GM18511 (cell line): Measurements from ENCODE around the gene HP.

Experiments used
- ATAC-seq: cut with Tn5 transposase; IDR thresholded peaks from one replicate; pipeline ENCODE4 v1.9.1; 2021; ENCODE audit warnings: mild to moderate bottlenecking, moderate library complexity; ENCODE audit not compliant: unreplicated experiment

Gene HP

DNA sequence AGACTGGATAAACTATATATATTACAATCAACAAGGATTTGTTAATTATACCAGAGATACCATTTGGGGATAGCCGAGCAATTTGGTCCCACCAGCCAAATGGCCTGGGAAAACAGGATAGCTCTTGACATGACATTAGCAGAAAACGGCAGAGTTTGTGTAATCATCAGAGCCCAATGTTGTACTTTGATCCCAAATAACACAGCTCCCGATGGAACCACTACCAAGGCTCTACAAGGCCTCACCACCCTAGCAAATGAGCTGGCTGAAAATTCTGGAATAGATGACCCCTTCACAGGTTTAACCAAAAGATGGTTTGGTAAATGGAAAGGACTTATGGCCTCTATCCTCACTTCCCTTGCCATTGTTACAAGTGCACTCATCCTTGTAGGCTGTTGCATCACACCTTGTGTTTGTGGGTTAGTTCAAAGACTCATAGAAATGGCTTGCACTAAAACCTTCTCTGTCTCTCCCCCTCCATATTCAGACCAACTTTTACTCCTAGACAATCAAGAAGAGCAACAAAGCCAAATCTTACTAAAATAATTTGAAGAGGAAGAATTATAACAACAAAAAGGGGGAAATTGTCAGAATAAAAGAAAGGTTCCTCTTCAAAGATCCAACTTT is 29.6 kb downstream of the HP start:
- no peak for ATAC-seq

DNA sequence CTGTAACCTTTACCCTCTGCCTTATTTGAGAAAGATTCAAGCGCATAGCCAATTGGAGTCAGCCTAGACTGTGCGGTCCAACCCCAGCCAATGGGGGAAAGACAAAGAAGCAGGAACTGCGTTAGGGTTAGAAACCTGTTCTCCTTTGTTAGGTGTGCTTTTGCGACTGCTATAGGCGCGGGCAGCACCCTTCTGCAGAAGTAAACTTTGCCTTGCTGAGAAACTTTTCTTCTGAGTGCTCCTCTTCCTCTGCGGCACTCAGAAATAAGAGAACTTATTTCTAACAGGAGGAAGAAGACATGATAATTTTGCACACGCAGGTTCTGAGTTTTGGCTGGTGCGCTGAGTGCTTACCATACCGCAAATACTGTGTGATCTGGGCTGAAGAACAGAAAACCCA is 30.1 kb downstream of the HP start:
- ATAC-seq, result no peak

DNA sequence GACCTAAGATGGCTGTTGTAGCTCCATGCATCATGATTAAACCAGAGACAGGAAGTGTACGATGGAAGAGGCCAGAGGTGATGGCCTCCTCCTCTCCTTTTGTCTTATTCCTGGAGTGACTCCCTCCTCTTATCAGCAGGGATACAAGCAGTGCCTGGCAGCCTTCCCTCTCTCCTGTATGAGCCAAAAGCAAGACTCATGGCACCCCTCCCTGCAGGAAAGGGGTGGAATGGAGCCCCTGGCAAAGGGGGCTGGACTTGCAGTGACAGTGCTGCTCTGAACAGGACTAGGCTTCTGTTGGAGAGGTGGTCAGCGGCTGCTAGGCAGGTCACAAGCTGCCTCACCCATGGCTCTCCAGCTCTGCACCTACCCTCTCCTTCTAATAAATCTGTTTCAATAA is 30.7 kb downstream of the HP start:
- no peak for ATAC-seq

DNA sequence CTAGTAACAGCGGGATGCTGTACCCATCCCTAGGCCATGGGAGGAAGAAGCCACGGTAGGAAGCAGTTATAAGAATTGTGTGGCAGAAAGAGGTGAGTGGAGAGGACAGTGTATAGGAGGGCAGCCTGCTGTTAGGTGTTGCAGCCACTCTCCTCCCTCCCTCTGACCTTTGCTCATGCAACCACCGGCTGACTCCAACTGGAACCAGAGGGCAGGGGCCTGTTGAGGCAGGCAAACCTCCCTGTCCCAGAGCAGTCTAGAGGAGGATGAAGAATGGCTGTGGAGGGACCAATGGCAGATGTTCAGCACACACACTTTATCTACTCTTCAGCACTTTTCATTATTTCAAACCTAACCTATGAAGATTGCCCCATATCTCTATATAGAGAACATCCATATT is 36.9 kb downstream of the HP start:
- no peak for ATAC-seq

DNA sequence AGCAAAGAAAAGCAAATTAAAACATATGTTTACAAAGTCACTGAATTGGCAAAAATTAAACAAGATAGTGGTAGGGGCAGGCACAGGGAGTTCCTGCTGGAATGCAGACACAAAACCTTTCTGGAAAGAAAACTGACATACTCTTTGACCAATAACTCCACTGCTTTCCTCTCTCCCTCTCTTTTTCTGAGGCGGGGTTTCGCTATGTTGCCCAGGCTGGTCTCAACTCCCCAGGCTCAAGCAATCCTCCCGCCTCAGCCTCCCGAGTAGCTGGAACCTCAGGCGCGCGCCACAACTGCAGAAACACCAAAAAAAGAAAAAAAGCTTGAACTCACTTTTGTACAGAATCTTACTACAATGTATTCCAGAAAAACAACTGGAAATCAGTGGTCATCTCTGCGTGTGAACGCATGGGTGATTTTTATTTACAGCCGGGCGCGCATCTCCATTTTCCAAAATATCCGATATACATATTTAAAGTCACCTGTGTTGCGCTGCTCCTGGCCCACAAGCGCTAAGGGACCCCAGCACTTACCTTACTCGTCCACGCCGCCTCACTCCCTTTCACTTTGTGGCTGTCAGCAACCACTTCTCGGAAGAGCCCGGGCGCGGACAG is 38.6 kb downstream of the HP start:
- peak; percentile 39 for ATAC-seq

DNA sequence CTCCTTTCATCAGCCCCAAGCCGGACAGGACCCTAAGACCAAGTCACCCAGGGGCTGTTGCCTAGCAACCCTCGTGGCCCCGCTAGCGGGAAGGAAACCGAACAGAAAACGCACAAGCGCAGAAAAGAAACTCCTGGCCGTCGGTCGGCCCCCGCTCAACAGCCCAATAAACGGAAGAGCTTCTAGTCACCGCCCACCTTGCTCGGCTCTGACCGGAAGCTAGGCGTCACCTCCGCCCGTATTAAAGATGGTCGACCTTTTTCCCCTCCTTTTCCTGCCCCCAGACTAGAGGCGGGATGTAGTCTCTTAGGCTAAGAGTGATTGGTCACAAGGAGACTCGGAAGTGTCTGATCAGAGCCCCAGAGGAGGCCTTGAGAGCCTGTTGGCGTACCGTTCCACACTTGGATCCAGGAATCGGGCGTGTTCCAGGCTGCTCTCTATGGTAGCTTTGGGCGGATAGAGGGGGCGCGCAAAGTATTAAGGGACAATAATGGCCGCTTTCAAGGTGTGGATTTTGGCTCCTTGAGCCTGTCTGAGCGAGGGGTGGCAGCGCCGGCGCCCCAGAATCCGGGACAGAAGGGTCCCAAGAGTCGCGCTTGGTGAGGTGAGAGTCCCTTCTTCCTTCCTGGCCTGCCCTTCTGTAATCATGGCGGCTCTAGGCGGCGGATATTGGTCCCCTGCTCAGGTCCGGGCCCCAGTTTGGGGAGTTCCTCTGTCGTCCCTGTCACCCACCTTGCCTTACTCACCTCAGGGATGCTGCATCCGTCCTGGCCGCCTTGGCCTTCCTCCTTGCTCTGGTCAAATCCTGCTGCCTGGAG is 39.4 kb downstream of the HP start, which contains the start of the genes DHX38 and TXNL4B:
DHX38 (plus strand) TSS at position 400 of the 818 bp plus-strand sequence. CDS start 2,311 bp downstream, outside the sequence.
TXNL4B (minus strand) TSS at position 173 of the 818 bp plus-strand sequence. CDS start 2,871 bp downstream, outside the sequence.
- ATAC-seq, result peak; percentile 98

DNA sequence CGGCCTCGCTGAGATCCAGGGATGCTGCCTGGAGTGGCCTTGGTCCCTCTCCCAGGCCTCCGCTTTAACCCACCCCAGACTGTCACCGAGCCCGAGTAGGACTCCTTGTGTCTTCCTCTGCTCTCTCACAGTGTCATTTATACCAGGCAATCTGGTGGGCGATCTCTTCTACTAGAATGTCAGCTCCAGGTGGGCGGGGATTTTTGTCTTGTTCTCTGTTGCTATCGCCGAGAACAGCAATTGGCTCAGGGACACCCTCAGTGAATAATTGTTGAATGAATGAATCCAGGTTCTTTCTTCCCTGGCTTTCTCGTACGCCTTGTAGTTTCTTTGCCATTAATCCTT is 39.9 kb downstream of the HP start:
- no peak for ATAC-seq

DNA sequence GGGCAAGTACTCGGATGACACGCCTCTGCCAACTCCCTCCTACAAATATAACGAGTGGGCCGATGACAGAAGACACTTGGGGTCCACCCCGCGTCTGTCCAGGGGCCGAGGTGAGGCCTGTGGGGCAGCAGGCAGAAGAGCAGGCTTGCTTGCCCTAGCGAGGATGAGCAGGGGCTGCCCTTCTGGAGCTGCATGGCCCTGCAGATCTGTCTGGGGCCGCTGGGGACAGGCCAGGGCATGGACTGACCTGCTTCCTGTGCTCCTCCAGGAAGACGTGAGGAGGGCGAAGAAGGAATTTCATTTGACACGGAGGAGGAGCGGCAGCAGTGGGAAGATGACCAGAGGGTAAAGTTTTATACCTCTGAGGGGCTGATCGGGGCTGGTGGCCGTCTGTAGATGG is 44.6 kb downstream of the HP start:
- ATAC-seq, result no peak

DNA sequence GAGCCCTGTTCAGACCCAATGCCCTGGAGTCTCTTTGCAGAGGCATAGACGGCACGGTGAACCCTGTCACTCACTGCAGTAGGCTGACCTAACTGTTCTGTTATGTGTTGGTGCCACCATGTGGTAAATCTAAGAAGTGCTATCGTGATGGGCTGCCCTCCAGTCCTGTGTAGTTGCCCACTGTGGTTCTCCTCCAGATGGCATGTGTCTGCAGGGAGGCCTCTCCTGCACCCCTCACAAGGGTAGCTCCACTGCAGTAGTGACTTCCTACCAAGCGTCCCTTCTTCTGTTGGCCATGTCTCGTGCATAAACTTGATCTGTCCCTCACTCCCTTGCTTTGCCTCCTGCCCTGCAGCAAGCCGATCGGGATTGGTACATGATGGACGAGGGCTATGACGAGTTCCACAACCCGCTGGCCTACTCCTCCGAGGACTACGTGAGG is 45.1 kb downstream of the HP start:
- ATAC-seq, result peak; percentile 94

DNA sequence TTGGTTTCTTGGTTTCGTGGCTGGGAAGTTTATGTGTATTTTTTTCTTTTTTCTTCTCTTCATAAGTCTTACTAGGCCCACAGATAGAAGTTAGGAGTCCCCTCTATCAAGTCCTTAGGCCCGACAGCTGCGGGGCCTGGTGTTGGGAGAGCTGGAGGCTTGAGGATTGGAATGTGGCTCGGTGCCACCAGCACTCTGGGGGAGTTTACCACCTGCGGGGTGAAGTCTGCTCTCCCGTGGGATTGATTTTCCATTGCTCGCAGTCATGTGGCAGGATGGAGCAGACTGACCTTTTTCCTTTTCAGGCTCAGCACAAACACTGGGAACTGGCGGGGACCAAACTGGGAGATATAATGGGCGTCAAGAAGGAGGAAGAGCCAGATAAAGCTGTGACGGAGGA is 46.9 kb downstream of the HP start:
- no peak for ATAC-seq

DNA sequence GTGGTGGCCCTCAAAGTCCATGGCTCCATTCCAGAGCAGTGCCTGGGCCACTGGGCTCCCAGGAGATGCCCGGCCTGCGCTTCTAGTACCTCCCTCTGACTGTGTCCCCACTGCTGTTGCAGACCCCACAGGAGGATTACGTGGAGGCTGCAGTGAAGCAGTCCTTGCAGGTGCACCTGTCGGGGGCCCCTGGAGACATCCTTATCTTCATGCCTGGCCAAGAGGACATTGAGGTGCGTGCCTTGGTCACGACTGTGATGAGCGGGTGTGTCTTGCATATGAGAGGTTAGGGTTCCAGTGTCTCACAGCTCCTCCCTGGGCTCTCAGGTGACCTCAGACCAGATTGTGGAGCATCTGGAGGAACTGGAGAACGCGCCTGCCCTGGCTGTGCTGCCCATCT is 50.6 kb downstream of the HP start:
- ATAC-seq, result no peak

DNA sequence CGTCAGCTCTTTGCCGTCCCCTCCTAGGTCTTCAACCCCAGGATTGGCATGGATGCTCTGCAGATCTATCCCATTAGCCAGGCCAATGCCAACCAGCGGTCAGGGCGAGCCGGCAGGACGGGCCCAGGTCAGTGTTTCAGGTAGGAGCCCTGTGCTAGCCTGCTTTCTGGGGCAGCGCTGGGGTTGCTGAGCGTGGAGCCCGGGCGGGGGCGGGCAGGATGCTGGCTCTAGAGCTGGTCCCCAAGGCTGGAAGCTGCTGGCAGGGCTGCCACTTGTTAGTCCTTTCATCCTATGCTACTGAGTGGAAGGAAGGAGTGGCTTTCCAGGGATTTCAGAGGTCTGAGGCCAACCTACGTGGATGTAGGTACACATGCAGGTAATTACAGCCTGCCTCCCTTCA is 51.7 kb downstream of the HP start:
- ATAC-seq, result no peak

DNA sequence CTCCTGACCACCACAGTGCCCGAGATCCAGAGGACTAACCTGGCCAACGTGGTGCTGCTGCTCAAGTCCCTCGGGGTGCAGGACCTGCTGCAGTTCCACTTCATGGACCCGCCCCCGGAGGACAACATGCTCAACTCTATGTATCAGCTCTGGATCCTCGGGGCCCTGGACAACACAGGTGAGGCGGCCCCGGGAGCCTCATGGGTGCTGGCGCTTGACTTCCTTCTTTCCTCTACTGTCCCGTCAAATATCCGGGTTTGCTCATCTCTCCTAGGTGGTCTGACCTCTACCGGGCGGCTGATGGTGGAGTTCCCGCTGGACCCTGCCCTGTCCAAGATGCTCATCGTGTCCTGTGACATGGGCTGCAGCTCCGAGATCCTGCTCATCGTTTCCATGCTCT is 53.1 kb downstream of the HP start:
- no peak for ATAC-seq

DNA sequence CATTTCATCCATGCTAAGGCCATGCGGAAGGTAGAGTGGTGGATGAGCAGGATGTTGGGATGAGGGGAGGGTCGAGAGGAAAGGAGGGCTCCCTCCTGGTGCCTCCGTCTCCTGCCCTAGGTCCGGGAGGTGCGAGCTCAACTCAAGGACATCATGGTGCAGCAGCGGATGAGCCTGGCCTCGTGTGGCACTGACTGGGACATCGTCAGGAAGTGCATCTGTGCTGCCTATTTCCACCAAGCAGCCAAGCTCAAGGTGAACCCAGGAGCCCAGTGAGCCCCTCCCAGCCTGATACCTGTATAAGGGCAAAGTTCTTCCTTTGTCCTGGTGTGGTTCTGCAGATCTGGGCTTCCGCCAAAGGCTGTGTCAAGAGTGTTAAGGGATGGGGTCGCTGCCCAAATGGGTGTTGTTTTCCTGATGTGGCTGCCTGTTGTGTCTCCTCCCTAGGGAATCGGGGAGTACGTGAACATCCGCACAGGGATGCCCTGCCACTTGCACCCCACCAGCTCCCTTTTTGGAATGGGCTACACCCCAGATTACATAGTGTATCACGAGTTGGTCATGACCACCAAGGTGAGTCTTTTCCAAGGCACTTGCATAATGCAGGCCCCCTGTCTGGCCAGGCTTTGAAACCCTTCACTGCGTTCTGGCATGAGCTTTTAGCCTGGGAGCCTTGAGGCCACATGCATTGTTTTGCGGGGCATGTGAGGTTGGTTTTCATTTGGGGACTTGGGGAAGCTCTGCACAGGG is 54.2 kb downstream of the HP start:
- ATAC-seq, result no peak

DNA sequence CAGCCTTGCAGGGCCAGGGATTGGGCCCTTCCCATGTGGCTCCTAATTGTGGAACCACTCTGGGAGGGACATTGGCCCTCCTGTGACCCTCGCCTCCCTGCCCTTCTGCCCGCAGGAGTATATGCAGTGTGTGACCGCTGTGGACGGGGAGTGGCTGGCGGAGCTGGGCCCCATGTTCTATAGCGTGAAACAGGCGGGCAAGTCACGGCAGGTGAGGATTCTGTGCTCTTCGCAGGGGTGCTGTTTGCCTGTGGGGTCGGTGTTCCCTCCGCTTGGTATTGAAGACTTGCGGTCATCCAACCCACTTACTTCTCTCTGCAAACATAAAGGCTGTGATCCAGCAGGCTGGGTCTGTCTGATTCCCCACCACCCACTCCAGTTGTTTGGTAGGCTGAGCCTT is 55.0 kb downstream of the HP start:
- no peak for ATAC-seq

DNA sequence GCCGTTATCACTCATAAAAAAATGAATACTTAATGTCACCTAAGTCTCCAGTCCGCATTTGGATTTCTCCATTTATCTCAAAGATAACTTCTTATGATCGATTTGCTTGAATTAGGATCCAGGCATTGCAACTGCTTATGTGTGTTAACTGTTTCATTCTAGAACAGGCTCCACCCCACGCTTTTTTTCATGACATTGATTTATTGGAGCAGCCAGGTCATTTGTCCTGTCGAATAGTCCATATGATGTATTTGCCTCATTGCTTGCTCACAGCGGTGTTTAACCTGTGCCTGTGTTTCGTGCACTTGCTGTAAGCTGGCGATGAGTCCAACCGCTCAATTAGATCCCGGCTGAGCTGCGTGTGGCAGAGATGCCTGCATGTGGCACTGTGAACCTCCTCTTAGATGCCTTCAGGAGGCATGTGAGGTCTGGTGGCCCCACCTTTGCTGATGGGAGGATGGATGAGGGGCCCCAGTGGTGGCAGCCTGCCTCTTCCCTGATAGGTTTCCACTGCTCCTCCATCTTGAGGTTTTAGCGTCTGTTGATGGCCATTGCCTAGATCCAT is 55.7 kb downstream of the HP start:
- ATAC-seq, result no peak
